HG03558 (cell line): ENCODE results near the gene ZNF578.
"Not testable (repeated sequence)": the region's sequence is repeated elsewhere in the genome, so short reads cannot be mapped to it uniquely, and the experiment has no call there.

Experiments used
- ATAC-seq: cut with Tn5 transposase; IDR thresholded peaks from one replicate; pipeline ENCODE4 v1.9.1; 2021; ENCODE audit warnings: moderate number of reproducible peaks; ENCODE audit not compliant: unreplicated experiment; ENCODE audit errors: extremely low read depth

The ZNF578 gene

DNA sequence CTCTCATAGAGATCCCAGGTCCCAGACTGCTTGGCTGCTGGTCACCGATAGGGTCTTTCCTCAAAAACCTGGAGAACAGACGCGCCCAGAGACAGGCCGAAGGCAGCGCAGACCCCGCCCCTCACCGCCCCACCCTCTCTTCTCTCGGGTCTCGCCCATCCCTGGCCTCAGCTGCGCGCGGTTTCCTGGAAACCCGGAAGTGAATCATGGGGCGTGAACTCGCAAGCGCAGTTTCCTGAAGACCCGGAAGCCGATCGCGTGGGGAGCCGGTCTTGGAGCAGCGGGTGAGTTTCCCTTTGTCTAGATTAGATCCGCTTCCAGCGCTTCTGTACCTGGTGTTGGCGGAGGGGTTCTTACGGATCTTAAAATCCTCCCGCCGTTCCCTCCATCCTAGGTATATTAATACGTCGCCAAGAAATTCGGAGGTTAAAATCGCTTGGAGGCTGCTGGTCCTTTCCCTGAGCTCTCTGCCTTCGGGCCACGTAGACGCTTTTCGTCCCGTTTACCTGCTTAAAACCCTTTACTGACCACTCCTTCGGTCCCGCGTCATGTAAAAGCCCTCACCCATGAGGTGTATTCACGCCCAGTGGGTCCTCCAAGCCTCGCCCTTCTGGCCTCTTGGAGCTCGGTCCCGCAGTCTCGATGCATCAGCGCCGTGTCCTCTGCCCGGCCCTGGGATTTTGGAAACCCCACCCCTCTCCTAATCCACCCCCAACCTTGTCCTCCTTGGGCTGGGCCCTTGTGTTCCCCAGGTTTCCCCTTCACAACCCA, at the start of gene ZNF578:
ZNF578 (plus strand) TSS at position 230 of the 771 bp plus-strand sequence. CDS start 48,293 bp downstream, outside the sequence.
- no peak for ATAC-seq

DNA sequence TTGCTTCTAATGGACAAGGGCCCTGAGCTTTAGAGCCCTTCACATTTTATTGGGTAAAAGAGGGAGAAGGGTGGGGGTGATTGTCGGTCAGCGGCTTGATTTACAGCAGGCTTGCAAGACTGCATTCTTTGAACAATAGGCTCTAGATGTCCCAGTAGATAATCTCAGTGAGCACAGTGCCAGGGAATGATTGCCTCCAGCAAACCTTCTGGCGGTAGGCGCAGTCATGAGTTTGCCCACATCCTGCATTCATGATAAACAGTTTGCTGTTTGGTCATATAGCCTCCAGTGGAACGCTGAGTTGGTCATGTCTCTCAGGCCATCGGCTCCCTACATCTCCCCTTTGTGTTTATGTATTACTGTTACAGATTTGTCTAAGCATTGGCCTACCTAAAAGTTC, 43.1 kb upstream of the ZNF578 start:
- no peak for ATAC-seq

DNA sequence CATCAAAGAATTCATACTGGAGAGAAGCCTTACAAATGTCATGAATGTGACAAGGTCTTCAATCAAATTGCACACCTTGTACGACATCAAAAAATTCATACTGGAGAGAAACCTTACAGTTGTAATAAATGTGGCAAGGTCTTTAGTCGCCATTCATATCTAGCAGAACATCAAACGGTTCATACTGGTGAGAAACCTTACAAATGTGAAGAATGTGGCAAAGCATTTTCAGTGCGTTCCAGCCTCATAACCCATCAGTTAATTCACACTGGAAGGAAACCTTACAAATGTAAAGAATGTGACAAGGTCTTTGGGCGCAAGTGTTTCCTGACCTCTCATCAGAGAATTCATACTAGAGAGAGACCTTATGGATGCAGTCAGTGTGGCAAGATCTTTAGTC, 37.6 kb upstream of the ZNF578 start:
- ATAC-seq, result no peak

DNA sequence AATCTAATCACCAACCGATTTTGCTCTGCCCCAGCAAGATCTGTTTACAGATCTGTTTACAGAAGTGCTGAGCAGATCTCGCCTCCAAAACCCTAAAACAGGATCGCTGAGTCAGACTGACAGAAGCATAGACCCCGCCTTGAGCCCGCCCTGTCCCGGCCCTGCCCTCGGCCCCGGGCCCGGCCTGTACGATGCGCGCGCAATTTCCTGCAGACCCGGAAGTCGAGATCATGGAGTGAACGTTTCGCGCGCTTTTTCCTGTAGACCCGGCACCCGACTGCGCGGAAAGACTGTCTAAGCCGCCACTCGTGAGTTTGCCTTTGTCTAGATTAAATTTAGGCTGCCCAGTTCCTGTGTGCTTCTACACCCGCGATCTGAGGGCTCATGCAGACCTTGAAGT, 24.4 kb upstream of the ZNF578 start, which contains the start of gene ZNF534:
ZNF534 (plus strand) TSS at position 212 of the 400 bp plus-strand sequence. CDS start 2,327 bp downstream, outside the sequence.
- ATAC-seq, result no peak

DNA sequence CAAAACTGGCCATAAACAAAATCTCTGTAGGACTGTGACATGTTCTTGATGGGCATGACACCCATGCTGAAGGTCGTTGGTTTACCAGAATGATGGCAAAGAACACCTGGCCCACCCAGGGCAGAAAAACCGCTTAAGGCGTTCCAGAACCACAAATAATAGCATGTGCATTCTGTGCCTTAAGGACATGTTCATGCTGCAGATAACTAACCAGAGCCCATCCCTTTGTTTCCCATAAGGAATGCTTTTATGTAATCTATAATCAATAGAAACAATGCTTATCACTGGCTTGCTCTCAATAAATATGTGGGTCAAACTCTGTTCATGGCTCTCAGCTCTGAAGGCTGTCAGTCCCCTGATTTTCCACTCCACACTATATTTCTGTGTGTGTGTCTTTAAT, 11.2 kb upstream of the ZNF578 start:
- no peak for ATAC-seq

DNA sequence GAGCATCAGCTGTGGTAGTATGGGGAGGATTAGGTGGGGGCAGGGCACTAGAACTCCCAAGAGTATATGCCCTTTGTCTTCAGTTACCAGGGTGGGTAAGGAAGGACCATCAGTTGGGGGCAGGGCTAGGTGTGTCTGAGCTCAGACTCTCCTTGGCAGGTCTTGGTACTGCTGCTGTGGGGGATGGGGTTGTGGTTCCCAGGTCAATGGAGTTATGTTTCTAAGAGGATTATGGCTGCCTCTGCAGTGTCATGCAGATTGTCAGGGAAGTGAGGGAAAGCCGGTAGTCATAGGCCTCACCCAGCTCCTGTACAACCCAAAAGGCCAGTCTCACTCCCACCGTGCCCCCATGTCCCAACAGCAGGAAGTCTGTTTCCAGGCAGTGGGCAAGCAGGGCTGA, 8.8 kb upstream of the ZNF578 start:
- no peak for ATAC-seq

DNA sequence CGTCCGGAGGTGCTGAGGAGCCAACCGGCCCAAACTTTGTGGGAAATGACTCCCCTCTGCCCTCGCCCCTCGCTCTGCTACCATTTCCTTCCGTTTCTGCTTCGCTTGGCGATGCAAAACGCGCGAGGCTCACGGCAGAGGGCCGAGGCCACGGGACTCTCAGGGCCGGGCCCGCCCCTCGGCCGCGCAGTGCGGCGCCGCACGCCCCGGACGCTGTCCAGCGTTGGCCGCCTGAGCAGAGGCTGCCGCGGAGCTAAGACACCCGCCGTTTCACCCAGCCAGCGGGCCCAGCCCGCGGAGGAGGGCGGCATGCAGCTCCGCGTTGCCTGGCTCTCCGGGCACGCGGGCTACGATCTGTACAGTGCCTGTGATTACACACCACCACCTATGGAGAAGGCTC, 2.1 kb upstream of the ZNF578 start:
- ATAC-seq, result no peak

DNA sequence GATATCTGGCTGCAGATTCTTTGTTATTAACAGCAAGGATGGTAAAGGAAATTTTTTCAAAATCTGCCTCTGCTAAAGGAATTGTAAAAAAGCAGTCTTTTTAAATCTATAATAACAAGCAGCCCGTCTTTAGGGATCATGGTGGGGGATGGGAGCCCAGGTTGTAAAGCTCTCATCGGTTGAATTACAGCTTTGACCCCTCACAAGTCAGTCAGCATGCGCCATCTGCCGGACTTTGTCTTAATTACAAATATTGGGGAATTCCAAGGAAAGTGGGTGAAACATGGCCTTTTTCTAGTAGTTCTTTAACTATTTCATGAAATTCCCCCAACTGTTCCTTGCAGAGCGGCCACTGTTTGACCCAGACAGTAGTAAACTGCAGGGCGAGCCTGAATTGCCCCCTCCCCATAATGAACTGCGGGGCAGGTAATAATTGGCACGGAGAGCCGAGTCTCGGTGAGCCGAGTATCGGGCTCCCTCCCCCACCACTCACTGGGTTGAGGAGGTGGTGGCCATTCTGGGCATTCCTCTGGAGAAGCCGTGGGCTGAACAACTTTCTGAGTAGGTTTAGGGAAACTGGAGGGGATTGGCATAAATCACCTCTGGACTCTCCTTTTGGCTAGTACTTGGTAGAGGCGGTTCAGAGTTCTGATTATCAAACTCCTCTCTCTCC, 11.6 kb downstream of the ZNF578 start:
- no peak for ATAC-seq

DNA sequence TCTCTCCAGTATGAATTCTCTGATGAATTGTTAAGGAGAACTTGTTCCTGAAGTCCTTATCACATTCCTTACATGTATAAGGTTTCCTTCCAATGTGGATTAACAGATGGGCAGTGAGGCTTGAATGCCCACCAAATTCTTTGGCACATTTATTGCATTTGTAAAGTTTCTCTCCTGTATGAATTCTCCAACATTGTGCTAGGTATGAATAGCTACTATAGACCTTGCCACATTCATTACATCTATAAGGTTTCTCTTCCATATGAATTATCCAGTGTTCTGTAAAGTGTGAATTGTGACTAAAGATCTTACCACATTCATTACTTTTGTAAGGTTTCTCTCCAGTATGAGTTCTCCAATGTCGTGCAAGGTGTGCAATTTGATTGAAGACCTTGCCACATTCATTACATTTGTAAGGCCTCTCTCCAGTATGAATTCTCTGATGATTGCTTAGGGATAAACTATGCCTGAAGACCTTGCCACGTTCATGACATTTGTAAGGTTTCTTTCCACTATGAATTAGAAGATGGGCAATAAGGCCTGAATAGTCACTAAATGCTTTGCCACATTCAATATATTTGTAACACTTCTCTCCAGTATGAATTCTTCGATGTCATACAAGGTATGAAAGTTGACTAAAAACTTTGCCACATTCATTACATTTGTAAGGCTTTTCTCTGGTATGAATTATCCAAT, 20.4 kb downstream of the ZNF578 start:
- ATAC-seq, result no peak

DNA sequence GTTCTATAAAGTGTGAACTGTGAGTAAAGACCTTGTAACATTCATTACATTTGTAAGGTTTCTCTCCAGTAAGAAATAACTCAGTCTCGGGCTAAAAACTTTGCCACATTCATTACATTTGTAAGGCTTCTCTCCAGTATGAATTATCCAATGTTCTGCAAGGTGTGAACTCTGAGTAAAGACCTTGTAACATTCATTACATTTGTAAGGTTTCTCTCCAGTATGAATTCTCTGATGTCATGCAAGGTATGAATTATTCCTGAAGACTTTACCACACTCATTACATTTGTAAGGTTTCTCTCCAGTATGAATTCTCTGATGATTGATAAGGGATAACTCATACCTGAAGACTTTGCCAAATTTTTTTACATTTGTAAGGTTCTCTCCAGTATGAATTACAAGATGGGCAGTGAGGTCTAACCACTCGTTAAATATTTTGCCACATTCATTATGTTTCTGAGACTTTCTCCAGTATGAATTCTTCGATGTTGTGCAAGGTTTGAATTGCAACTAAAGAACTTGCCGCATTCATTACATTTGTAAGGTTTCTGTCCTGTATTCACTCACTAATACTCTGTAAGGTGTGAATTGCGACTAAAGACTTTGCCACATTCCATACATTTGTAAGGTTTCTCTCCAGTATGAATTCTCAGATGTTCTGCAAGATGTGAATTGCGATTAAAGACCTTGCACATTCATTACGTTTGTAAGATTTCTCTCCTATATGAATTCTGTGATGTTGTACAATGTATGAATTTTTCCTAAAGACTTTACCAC, 21.2 kb downstream of the ZNF578 start:
- ATAC-seq, result no peak

DNA sequence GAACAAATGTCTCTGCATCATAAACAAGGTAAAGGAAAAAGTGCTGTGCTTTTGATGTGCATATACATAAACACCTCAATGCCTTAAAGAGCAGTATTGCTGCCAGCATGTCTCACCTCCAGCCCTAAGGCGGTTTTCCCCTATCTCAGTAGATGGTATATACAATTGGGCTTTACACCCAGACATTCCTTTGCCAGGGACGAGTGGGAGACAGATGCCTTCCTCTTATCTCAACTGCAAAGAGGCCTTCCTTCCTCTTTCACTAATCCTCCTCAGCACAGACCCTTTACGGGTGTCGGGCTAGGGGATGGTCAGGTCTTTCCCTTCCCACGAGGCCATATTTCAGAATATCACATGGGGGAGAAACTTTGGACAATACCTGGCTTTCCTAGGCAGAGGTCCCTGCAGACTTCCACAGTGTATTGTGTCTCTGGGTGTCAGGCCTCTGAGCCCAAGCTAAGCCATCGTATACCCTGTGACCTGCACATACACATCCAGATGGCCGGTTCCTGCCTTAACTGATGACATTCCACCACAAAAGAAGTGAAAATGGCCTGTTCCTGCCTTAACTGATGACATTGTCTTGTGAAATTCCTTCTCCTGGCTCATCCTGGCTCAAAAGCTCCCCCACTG, 30.9 kb downstream of the ZNF578 start:
- ATAC-seq, result not testable (repeated sequence)

DNA sequence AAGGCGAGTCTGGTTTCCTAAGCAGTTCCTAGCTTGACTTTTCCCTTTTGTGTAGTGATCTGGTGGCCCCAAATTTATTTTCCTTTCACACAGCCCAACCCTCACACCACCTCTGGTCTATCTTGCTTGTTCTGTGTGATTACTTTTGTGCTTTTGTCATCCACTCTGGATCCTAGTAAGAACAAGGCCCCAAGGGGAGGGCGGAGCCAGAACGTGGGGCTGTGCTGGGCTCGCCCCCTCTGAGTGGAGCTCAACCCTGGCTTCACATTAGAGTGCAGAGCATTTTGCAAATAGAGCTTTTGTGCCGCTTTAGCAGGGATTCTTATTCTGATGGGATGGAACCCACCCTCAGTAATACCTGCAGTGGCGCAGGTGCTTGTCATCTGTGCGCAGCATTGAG, 31.7 kb downstream of the ZNF578 start:
- ATAC-seq, result not testable (repeated sequence)

DNA sequence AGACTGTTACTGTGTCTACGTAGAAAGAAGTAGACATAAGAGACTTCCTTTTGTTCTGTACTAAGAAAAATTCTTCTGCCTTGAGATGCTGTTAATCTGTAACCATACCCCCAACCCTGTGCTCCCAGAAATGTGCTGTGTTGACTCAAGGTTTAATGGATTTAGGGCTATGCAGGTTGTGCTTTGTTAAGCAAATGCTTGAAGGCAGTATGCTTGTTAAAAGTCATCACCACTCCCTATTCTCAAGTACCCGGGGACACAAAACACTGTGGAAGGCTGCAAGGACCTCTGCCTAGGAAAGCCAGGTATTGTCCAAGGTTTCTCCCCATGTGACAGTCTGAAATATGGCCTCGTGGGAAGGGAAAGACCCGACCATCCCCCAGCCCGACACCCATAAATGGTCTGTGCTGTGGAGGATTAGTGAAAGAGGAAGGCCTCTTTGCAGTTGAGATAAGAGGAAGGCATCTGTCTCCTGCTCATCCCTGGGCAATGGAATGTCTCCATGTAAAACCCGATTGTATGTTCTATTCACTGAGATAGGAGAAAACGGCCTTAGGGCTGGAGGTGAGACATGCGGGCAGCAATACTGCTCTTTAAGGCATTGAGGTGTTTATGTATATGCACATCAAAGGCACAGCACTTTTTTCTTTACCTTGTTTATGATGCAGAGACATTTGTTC, 32.3 kb downstream of the ZNF578 start:
- ATAC-seq, result not testable (repeated sequence)

DNA sequence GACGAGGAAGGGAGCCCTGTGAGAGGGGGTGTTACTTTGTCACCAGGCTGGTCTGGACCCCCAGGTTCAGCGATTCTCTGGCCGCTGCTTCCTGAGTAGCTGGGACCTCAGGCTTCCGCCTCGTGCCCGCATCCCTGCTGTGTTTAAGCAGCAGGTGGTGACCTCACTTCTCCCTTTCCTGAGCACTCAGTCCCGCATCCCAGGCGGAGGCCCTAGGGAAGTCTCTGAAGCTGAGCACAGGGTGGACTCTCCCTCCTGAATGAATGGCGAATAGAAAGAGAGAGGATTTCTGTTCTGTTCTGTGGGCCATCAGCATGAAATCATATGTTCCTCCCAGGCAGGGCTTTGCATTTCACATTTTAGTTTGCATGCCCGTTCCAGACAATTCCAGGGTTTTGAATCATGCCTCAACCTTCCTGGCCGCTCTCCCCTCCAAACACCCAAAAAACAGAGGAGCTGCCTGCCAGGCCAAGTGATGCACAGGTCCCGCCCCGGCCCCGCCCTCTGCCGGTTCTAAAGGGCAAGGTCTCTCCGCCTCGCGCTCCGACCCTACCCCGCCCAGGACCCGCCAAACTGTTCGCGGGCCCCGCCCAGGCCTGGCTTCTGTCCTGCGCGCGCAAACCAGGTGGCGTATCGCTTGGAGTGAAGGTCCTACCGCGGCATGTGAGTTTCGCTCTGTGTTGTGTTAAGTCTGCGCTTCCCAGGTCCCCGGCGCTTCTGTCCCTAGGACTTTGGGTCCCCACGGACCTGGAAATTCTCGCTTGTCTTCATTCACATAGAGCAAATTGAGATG, 39.0 kb downstream of the ZNF578 start:
- no peak for ATAC-seq

DNA sequence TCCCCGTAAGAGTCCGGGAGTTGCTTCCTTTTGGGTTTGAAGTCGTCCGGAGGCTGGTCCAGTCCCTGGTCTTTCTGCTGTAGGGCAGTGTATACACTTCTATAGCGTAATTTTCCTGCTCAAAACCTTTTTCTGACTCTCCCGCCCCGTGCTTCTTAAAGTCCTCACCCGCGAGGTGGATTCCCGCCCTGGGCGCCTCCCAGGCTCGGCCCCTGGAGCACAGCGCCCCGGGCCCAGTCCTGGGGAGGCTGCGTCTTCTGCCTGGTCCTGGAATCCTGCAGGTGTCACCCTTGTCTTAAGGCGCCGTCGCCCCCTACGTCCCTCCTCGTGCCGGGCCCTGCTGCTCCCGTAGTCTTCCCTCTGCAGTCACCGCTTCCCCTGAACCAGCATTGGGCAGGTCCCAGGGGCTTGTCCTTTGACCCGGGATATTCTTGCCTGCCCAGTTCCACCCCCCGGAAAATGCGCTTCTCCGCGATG, 39.7 kb downstream of the ZNF578 start:
- ATAC-seq, result no peak

DNA sequence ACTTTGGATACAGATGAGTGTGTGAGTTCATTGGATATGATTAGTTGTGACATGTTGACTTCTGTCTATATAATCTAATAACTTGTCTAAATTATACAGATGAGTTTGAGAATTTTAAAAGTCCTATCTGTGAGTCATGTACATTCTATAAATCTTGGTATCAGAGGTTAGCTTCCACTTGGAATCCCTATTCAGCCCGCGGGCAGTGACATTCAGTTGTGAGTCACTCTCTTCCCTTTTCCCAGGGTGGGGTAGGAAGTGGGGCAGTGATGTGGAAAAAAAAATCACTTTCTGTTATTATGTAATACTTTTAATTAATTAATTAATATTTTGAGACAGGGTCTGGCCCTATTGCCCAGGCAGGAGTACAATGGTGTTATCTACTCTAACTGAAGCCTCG, 41.2 kb downstream of the ZNF578 start:
- no peak for ATAC-seq

DNA sequence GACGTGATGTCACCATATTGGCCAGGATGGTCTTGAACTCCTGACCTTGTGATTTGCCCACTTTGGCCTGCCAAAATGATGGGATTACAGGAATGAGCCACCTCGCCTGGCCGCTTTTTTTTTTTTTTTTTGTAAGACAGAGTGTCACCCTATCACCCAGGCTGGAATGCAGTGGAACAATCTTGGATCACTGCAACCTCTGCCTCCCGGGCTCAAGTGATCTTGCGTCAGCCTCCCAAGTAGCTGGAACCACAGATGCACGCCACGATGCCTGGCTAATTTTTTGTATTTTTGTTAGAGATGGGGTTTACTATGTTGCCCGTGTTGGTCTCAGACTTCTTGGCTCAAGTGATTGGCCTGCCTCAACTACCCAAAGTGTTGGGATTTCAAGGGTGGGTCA, 45.2 kb downstream of the ZNF578 start:
- ATAC-seq, result no peak

DNA sequence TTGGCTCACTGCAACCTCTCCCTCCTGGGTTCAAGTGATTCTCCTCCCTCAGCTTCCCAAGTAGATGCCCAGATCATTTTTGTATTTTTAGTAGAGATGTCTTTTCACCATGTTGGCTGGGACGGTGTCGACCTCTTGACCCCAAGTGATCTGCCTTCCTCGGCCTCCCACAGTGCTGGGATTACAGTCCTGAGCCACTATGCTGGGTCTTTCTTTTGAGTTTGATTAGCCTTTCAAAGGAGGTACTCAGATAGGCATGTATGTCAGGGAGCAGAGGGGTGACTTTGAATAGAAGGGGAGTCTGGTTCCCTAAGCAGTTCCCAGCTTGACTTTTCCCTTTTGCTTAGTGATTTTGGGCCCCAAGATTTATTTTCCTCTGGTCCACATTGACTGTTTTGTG, 47.1 kb downstream of the ZNF578 start:
- ATAC-seq, result not testable (repeated sequence)
